Urothelium cell line (cell line): ENCODE measurements around the gene SPPL2A.
"Not testable (repeated sequence)": the region's sequence is repeated elsewhere in the genome, so short reads cannot be mapped to it uniquely, and the experiment has no call there.

Experiments
- DNase-seq: peaks from one replicate; pipeline ENCODE4 v3.0.0; 2011; ENCODE audit warnings: low spot score, mixed read lengths
- FAIRE-seq: peaks from 2 replicates; lab custom pipeline; 2011; peaks lifted over from hg19 to GRCh38; lab: Jason Lieb, UNC

The SPPL2A gene

GRCh38 chr15:50765195-50765967, at the start of gene SPPL2A:
Gene SPPL2A (minus strand): TSS chr15:50765706. CDS start chr15:50765533, 173 bp downstream.
- DNase-seq = peak; percentile 95
- FAIRE-seq = no peak

DNA sequence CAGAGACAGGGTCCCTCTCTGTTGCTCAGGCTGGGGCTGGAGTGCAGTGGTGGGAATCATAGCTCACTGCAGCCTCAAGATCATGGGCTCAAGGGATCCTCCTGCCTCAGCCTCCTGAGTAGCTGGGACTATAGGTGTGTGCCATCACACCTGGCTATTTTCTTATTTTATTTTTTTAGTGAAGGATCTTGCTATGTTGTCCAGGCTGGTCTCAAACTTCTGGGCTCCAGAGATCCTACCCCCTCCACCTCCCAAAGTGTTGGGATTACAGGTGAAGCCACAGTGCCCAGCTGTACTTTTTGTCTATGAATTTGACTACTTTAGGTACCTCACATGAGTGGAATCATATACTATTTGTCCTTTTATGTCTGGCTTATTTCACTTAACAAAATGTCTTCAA, 49.1 kb upstream of the SPPL2A start:
- no peak for FAIRE-seq
- no peak for DNase-seq

- DNase-seq (no peak), FAIRE-seq (no peak)
These were observed 48.4 kb upstream of the SPPL2A start for GRCh38 chr15:50813865-50814264.

- DNase-seq (no peak), FAIRE-seq (no peak)
These were observed 47.6 kb upstream of the SPPL2A start for GRCh38 chr15:50813089-50813488.

DNA sequence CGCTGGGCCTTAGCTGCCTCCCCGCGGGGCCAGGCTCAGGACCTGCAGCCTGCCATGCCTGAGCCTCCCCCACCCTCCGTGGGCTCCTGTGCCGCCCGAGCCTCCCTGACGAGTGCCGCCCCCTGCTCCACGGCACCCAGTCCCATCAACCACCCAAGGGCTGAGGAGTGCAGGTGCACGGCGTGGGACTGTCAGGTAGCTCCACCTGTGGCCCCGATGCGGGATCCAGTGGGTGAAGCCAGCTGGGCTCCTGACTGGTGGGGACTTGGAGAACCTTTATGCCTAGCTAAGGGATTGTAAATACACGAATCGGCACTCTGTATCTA, 46.6 kb upstream of the SPPL2A start:
- DNase-seq, FAIRE-seq: not testable (repeated sequence)

DNA sequence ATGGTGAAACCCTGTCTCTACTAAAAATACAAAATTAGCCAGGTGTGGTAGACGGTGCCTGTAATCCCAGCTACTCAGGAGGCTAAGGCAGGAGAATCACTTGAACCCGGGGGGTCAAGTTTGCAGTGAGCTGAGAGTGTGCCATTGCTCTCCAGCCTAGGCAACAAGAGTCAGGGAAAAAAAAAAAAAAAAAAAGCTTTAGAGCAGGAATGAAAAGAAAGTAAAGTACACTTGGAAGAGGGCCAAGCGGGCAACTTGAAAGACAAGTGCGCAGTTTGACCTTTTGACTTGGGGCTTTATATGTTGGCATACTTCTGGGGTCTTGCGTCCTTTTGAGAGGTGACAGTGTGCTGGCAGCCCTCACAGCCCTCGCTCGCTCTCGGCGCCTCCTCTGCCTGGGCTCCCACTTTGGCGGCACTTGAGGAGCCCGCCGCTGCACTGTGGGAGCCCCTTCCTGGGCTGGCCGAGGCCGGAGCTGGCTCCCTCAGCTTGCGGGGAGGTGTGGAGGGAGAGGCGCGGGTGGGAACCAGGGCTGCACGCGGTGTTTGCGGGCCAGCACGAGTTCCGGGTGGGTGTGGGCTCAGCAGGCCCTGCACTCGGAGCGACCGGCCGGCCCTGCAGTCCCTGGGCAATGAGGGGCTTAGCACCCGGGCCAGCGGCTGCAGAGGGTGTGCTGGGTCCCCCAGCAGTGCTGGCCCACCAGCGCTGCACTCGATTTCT, 46.1 kb upstream of the SPPL2A start:
- not testable (repeated sequence) for DNase-seq, FAIRE-seq

GRCh38 chr15:50810128-50810527, 44.6 kb upstream of the SPPL2A start:
- DNase-seq (no peak), FAIRE-seq (no peak)

DNA sequence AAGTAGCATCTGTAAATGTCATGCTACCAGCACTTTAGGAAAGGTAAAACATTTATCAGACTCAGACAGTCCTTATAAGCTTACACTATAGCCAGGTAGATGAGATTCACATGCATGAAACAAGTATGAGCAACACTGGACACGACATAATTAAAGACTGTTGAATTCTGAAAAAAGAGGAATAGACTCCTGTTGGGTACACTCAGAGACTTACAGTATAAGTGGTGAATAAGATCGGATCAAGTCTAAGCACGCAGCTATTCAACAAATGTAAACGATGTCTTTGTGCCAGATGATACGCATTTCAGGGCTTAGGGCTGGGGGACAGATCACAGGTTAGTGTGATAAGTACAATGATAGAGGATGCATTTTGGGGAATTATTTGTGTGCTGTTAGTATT, 43.2 kb upstream of the SPPL2A start:
- FAIRE-seq (no peak), DNase-seq (no peak)

GRCh38 chr15:50803479-50804180, 38.1 kb upstream of the SPPL2A start:
- no peak for FAIRE-seq
- no peak for DNase-seq

GRCh38 chr15:50800715-50801114, 35.2 kb upstream of the SPPL2A start:
- FAIRE-seq = no peak
- DNase-seq = no peak

- FAIRE-seq (no peak), DNase-seq (no peak)
These were observed 33.2 kb upstream of the SPPL2A start for GRCh38 chr15:50798684-50799083.

DNA sequence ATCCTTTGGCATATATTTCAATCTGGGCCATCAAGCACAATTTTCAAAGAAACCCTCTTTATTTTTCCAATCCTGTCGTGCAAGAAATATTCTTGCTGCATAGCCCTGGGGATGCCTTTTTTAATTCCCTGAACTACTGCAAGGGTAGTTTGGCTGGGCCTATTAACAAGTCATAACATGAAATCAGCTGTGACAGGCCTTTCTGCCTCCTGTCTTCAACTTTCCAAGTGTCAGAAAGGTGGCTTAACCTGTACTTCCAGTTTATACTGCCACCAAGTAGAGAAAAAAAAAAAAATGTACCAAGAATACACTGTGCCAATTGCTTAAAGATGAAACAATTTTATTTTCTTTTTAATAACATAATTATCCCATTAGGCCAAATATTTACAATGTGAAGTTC, 32.4 kb upstream of the SPPL2A start:
- no peak for FAIRE-seq
- no peak for DNase-seq

DNA sequence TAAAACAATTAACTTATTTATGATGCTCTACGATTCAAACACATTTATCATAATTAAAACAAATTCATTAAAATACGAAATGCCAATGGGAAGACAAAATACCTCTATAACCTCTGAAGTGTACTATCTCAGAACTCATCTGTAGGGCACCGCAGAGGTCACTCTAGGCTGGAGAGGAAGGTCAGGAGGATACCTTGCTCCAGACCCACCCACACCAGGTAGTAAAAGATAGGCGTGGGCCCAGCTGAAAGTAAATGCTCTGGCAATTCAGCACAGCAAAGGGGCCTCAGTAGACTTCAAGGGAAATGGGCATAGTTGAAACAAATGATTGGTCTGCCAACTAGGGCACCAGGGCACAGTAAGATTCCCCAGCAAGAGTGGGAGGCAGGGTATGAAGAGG, 26.0 kb upstream of the SPPL2A start:
- no peak for FAIRE-seq

DNA sequence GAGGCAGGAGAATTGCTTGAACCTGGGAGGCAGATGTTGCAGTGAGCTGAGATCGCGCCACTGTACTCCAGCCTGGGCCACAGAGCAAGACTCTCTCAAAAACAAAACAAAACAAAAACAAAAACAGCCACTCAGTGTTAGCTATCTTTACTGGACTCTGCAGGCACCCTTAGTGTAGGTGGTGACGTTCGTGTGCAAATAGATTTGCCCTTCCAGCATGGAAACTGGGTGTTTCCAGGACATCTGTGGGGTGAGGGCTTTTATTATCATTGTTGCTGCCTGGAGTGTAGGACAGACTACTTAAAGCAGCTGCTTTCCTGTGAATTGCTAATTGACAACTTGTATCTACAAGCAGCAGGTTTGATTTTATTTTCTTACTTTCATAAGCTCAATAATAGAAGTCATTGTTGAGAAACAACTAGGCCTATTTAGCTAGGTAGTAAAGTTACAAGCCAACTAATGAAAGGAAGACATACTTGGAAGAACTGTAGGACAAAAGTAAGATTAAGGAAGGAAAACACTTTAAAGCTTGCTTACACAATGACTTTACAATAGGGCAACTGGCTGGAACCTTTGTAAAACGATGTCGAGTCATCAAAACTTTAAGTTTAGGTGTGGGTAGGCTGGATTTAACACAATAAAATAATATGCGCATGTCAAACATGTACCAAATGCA, 25.4 kb upstream of the SPPL2A start:
- FAIRE-seq (no peak), DNase-seq (no peak)

More for the DNA sequence above, 26.0 kb upstream of the SPPL2A start:
- DNase-seq = no peak

DNA sequence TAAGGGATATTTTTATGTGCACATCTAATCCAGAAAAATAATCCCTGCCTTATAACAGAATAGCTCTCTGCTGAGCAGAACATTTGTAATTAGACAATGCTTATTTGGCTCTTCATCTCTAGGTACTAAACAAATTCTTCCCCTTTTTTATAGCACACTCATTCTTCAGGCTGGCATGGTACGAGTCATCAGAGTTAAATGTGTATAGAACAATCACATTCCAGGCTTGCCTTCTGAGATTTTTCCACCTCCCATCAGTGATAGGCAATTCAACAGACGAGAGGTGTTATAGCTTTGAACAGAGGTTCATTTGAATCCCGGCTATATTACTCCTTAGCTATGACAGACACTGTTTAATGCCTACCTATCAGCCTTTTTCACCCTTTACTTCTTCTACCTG, 21.4 kb upstream of the SPPL2A start:
- DNase-seq = no peak
- no peak for FAIRE-seq

DNA sequence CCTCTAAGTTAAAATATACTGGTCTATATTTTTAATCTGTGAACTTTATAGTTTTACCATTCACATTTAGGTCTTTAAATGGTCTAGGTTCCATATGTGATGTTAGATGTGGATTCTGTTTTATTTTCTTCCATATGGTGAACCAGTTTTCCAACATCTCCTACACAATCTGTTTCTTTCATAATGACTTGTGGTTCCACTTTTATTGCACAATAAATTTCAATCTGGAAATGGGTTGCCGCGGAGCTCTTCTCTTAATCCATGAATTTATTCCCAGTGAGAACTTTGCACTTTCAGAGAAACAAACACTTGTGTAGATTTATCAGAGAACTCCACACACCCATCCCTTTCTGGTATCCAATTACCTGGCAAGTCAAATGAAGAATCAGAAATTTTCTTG, 20.9 kb upstream of the SPPL2A start:
- FAIRE-seq = no peak
- DNase-seq = no peak

DNA sequence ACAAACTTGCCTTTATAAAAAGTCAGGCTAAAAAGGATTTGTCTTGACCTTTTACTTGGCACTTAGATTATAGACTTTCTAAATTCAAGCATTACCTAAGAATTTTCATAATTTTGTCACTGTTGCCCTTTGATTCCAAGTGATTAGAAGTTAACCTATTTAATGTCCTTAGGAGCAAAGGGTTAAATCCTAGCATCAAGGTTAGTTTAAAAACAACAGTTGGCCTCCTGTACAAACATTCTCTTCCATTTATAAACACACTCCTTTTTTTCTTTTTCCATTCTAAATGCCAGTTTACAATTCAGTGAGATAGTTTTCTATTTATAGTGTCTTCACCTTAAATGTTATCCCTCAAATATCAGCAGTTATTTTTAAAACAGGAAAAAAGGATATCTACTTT, 18.4 kb upstream of the SPPL2A start:
- DNase-seq = no peak
- no peak for FAIRE-seq

DNA sequence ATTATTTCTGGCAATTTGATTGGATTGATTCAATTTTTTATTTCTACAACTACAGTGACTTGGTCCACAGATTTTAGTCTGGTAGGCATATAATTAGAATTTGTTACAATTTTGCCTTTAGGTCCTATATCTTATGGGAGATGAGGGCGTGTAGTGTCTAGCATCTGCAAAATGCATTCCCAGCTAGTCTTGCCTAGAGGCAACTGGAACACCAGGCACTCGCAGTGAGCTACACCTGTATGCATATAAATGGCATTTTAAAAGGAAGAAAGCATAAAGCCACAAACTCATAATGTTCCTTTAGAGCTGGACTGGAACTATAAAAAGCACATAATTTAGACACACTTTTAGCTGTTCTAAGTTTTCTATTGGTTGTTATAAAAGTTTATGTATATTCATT, 17.9 kb upstream of the SPPL2A start:
- no peak for FAIRE-seq

GRCh38 chr15:50778086-50778485, 12.6 kb upstream of the SPPL2A start:
- FAIRE-seq (no peak), DNase-seq (no peak)

More for the DNA sequence above, 17.9 kb upstream of the SPPL2A start:
- no peak for DNase-seq

- FAIRE-seq (no peak), DNase-seq (no peak)
These were observed 11.5 kb upstream of the SPPL2A start for GRCh38 chr15:50777042-50777441.

DNA sequence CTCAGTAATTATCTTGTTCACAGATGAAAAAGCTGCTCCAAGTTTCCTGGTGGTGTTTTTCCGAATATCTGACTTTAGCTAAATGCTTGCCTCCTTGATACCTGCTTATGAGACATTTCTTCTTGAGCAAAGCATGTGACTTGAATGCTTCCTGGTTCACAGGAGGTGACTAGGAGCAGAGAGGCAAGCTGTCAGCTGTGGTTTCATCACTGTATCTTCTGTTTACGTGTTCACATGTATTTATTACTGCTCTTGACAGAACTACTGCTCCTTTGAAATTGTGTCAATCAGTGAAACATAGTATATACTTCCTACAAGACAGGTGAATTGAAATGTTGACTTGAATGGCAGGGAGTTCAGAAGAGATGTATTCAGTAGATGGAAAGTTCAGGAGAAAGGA, 8.9 kb upstream of the SPPL2A start:
- FAIRE-seq (no peak), DNase-seq (no peak)
